Measurements from ENCODE around the gene PHLPP1. TPM values are rescaled to one million over a fixed set of nuclear protein-coding genes. Genes with fewer than 3 reads are reported as not detected.

Gene PHLPP1
- total and polyA plus RNA-seq, 2 of the 13 experiments (the other 11 are each of a cell fraction or from before 2014, with no cell fraction given), result 9.8 to 18.5 TPM

DNA sequence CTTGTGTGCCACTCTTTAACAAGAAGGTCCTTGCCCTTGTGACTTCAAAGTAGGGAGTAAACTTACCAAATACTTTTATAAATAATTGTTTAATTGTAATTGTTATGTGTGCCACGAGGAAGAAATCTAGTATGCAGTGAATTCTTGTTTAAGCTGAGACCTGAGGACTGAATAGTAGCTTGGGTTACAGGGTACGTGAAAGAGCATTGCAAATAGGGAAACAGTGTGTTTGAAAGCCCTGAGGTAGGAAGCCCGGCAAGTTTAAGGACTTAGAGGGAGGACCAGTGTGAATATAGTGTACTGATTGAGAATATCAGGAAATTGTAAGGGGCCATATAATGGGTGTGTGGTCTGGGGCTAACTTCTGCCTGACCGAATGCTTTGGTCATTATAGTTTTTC is 26.2 kb downstream of the PHLPP1 start (continued):
- TF ChIP-seq AKAP8 (CRISPR knock-in tag; IDR thresholded peaks at IDR 0.05) (no peak), TCF12 (IDR thresholded peaks at IDR 0.05) (no peak), TCF12 (CRISPR knock-in tag; IDR thresholded peaks at IDR 0.05) (no peak), NCOA1 (CRISPR knock-in tag; IDR thresholded peaks at IDR 0.05) (0 out of 2 replicates have a peak, but pooled peaks have one; percentile 27)

DNA sequence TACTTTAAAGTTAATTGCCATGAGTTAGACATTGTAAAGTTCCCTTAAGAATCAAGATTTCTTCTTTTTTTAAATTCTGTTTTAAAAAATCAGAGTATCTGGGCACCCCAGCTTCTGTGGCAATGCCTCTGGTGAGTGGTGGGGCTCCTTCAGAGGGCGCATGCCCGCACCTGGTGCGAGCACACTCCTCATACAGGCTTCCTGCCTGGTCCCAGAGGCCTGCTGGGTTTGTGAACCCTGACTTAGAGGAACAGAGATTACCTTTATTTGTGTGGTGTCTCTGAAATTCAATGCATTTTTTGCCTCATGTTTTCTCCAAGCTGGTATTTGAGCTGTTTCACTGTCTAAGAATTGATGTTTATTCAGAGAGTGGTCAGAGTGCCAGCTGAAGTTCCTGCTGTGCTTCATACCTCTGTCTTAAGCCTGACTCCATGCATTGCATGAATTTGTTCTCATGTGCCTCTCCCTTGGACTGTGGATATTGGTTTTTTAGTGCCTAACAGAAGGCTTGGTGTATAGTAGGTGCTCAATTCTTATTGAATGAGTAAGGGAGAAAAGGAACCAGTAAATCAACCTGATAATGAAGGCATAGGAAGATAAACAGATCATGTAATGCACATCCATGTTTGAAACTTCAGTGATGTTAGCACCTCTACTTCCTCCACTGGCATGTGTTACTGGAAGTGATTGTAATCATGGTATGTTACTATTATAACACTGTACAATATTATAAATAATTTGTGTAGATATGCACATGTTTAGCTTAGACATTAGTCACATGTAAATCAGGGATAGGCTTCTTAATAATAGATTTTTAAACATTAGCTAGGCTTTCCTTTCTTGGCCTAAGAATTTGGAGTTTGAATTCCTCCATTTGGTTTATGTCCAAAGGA is 29.0 kb downstream of the PHLPP1 start:
- Histone ChIP-seq H3K9ac (ENCODE audit: insufficient read depth, low read depth, low read length) (peak overlapping the region; percentile 3; the same call in 1 of the 2 replicates), H2AFZ (ENCODE audit: low read length) (no peak overlapping the region), H3K4me2 (ENCODE audit: low read depth, low read length) (peak overlapping the region; percentile 50), H3K27me3 (ENCODE audit: control insufficient read depth in 1 of 2, insufficient read depth in 2 of 2, low read length in 2 of 2) (no peaks in the 10 kb centered on the region), H3K27ac (ENCODE audit: extremely low read length, insufficient read depth, low read length) (peak overlapping the region; percentile 52), H4K20me1 (ENCODE audit: insufficient read depth, low read length) (no peaks in the 10 kb centered on the region), H3K36me3 (replicated peaks in 1 of 2; ENCODE audit: control insufficient read depth in 1 of 2, insufficient read depth in 2 of 2, low read length in 2 of 2) (no peaks in the 10 kb centered on the region), H3K4me3 (replicated peaks in 1 of 3; ENCODE audit: insufficient read depth in 1 of 3, low read depth in 2 of 3, low read length in 3 of 3) (no peak overlapping the region), H3K9me3 (ENCODE audit: low read length) (no peaks in the 10 kb centered on the region), H3K4me1 (ENCODE audit: insufficient read depth, low read length) (peaks cover 83% of the 10 kb centered on the region), H3K79me2 (ENCODE audit: insufficient read depth, low read length) (peaks cover 91% of the 10 kb centered on the region)
- ATAC-seq (peak; percentile 34), DNase-seq (ENCODE audit: low spot score) (peak; percentile 33), FAIRE-seq (no peak)
- intact Hi-C loops (cut with micrococcal nuclease; ENCODE audit: unreplicated experiment) (loop anchor here (5.0 kb wide), 1 partner anchor 43 kb away; no protein-coding TSS in a partner anchor), in situ Hi-C loops (cut with HindIII; ENCODE audit: extremely low pct_ligation_motif_present, low pct_unique_long_range_greater_than_20kb) (no loop called here)
- no TSS peak for BruUV-seq (replicated peaks)
- ChIA-PET POLR2A (interaction anchor here (1.1 kb wide), 1 partner anchor 8 kb away, joined by 4 read pairs; no protein-coding TSS in a partner anchor), CTCF (ENCODE audit: low intra/inter-chr PET ratio, low total read pairs) (no interaction called here)
- WGBS (ENCODE audit: low lambda C conversion rate), result 87% methylated on average over 3 of the region's 3 CpGs
- TF ChIP-seq HNRNPUL1 (IDR thresholded peaks at IDR 0.05; ENCODE audit: low read depth, low read length), result no peak
- no peak for TF ChIP-seq REXO4 (CRISPR knock-in tag; IDR thresholded peaks at IDR 0.05; ENCODE audit: borderline replicate concordance)
- peak; percentile 51; the same call in 1 of the 2 replicates for TF ChIP-seq ZBTB38 (CRISPR knock-in tag; IDR thresholded peaks at IDR 0.05)
- TF ChIP-seq RXRB (CRISPR knock-in tag; IDR thresholded peaks at IDR 0.05; ENCODE audit: borderline replicate concordance), result peak; percentile 10; the same call in 1 of the 2 replicates
- no peak for TF ChIP-seq SOX13 (IDR thresholded peaks at IDR 0.05)
- peak in 1 of 2 experiments; percentile 5; a peak in 1 of 4 replicates for TF ChIP-seq SOX13 (CRISPR knock-in tag; conservative IDR thresholded peaks at IDR 0.05 in 1 of 2, IDR thresholded peaks at IDR 0.05 in 1 of 2)
- no peak for TF ChIP-seq MLLT10 (CRISPR knock-in tag; IDR thresholded peaks at IDR 0.05)
- TF ChIP-seq SALL1 (CRISPR knock-in tag; IDR thresholded peaks at IDR 0.05), result peak; percentile 29; the same call in 1 of the 2 replicates
- TF ChIP-seq PPARG (CRISPR knock-in tag; conservative IDR thresholded peaks at IDR 0.05), result 0 out of 2 replicates have a peak, but pooled peaks have one; percentile 21
- TF ChIP-seq MED1 (CRISPR knock-in tag; IDR thresholded peaks at IDR 0.05), result 0 out of 2 replicates have a peak, but pooled peaks have one; percentile 14
- no peak for TF ChIP-seq RBM22 (optimal IDR thresholded peaks at IDR 0.05; ENCODE audit: low read length)
- TF ChIP-seq, protein P1, sequence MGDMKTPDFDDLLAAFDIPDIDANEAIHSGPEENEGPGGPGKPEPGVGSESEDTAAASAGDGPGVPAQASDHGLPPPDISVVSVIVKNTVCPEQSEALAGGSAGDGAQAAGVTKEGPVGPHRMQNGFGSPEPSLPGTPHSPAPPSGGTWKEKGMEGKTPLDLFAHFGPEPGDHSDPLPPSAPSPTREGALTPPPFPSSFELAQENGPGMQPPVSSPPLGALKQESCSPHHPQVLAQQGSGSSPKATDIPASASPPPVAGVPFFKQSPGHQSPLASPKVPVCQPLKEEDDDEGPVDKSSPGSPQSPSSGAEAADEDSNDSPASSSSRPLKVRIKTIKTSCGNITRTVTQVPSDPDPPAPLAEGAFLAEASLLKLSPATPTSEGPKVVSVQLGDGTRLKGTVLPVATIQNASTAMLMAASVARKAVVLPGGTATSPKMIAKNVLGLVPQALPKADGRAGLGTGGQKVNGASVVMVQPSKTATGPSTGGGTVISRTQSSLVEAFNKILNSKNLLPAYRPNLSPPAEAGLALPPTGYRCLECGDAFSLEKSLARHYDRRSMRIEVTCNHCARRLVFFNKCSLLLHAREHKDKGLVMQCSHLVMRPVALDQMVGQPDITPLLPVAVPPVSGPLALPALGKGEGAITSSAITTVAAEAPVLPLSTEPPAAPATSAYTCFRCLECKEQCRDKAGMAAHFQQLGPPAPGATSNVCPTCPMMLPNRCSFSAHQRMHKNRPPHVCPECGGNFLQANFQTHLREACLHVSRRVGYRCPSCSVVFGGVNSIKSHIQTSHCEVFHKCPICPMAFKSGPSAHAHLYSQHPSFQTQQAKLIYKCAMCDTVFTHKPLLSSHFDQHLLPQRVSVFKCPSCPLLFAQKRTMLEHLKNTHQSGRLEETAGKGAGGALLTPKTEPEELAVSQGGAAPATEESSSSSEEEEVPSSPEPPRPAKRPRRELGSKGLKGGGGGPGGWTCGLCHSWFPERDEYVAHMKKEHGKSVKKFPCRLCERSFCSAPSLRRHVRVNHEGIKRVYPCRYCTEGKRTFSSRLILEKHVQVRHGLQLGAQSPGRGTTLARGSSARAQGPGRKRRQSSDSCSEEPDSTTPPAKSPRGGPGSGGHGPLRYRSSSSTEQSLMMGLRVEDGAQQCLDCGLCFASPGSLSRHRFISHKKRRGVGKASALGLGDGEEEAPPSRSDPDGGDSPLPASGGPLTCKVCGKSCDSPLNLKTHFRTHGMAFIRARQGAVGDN (CRISPR knock-in tag; IDR thresholded peaks at IDR 0.05), result peak; percentile 61
- peak; percentile 36; the same call in 1 of the 2 replicates for TF ChIP-seq ZFX (CRISPR knock-in tag; IDR thresholded peaks at IDR 0.05; ENCODE audit: low read depth)
- TF ChIP-seq SOX6 (IDR thresholded peaks at IDR 0.05), result no peak
- TF ChIP-seq SOX6 (CRISPR knock-in tag; IDR thresholded peaks at IDR 0.05), result 0 out of 2 replicates have a peak, but pooled peaks have one; percentile 27
